OCI-LY7 (cell line): ENCODE results near the gene CNBD2. TPM values are rescaled to one million over a fixed set of nuclear protein-coding genes. Genes with fewer than 3 reads are reported as not detected.
"Not testable (repeated sequence)": the region's sequence is repeated elsewhere in the genome, so short reads cannot be mapped to it uniquely, and the experiment has no call there.

ENCODE experiments used
- BruUV-seq: library from RNA; stranded (reverse); fragments of 400-500 nt; replicated peaks from 2 replicates; lab custom pipeline; 2021; lab: Mats Ljungman, UMichigan
- CTCF ChIA-PET: fragments of 300-600 bp; sonication (Branson Sonifier 250); formaldehyde crosslinking; loops from one replicate; lab custom pipeline; 2022; ENCODE audit warnings: antibody characterized with exemption; ENCODE audit not compliant: unreplicated experiment; lab: Charles Lee
- POLR2A ChIA-PET: fragments of 300-600 bp; sonication (Branson Sonifier 250); formaldehyde crosslinking; loops from one replicate; lab custom pipeline; 2022; ENCODE audit warnings: antibody characterized with exemption; lab: Charles Lee
- DNase-seq: peaks from one replicate; pipeline ENCODE4 v3.0.0-alpha.2; 2015; ENCODE audit warnings: low spot score
- H2AFZ ChIP-seq: fragments of 200-600 bp; sonication (generic), shearing (Covaris generic); 2 replicates; pipeline ENCODE4 v1.6.1; 2014; ENCODE audit warnings: mild to moderate bottlenecking, antibody characterized with exemption, low read length, moderate library complexity
- H3K27ac ChIP-seq: fragments of 200-600 bp; sonication (generic); 2 replicates; pipeline ENCODE4 v1.5.1; 2014; ENCODE audit warnings: mixed run types, low read depth, mild to moderate bottlenecking, moderate library complexity, low read length, inconsistent platforms; ENCODE audit not compliant: poor library complexity, severe bottlenecking
- H3K36me3 ChIP-seq: fragments of 200-600 bp; sonication (generic); 2 replicates; pipeline ENCODE4 v1.6.1; 2014; ENCODE audit warnings: mild to moderate bottlenecking, antibody characterized with exemption, low read length, moderate library complexity, mixed read lengths; ENCODE audit not compliant: insufficient read depth
- H3K4me1 ChIP-seq: fragments of 200-600 bp; sonication (generic); 2 replicates; pipeline ENCODE4 v1.5.1; 2014; ENCODE audit warnings: mild to moderate bottlenecking, low read length; ENCODE audit not compliant: insufficient read depth, poor library complexity, severe bottlenecking
- H3K4me2 ChIP-seq: fragments of 200-600 bp; sonication (generic); 2 replicates; pipeline ENCODE4 v1.6.1; 2014; ENCODE audit warnings: mild to moderate bottlenecking, low read length
- H3K4me3 ChIP-seq: fragments of 200-600 bp; sonication (generic); 2 replicates; pipeline ENCODE4 v1.5.1; 2014; ENCODE audit warnings: mild to moderate bottlenecking, low read depth, low read length; ENCODE audit not compliant: poor library complexity, severe bottlenecking
- H3K79me2 ChIP-seq: fragments of 200-600 bp; sonication (generic); 2 replicates; pipeline ENCODE4 v1.6.1; 2016; ENCODE audit warnings: low read depth, mild to moderate bottlenecking, low read length, moderate library complexity, mixed read lengths; ENCODE audit not compliant: insufficient read depth
- H3K9me2 ChIP-seq: fragments of 200-600 bp; sonication (generic); 2 replicates; pipeline ENCODE4 v1.6.1; 2016; ENCODE audit warnings: mild to moderate bottlenecking, low read length, mixed read lengths; ENCODE audit not compliant: insufficient read depth
- H3K9me3 ChIP-seq: fragments of 200-600 bp; sonication (generic); 2 replicates; pipeline ENCODE4 v1.6.1; 2014; ENCODE audit warnings: mild to moderate bottlenecking, mixed run types, low read length, mixed read lengths
- H4K20me1 ChIP-seq: fragments of 200-600 bp; sonication (generic); 2 replicates; pipeline ENCODE4 v1.6.1; 2014; ENCODE audit warnings: mild to moderate bottlenecking, antibody characterized with exemption, low read length, moderate library complexity, mixed read lengths; ENCODE audit not compliant: insufficient read depth
- CTCF ChIP-seq: fragments of 200-600 bp; sonication (generic); conservative IDR thresholded peaks from 2 replicates; pipeline ENCODE4 v1.5.1; 2014; ENCODE audit warnings: mild to moderate bottlenecking, antibody characterized with exemption, low read length, moderate library complexity, mixed read lengths
- EZH2phosphoT487 ChIP-seq: fragments of 200-600 bp; sonication (generic); IDR thresholded peaks from 2 replicates; pipeline ENCODE4 v1.6.1; 2018; ENCODE audit warnings: low read depth, borderline replicate concordance, mild to moderate bottlenecking, mixed run types, antibody characterized with exemption, low read length, moderate library complexity, mixed read lengths
- intact Hi-C: fragments of 100-400 bp; cut with micrococcal nuclease; formaldehyde crosslinking; loops from one replicate; pipeline ENCODE4 v1.10.0; 2022; ENCODE audit not compliant: unreplicated experiment
- small RNA-seq: library from RNA; depleted of rRNA; stranded (forward); fragments of <200 nt; gene quantifications from one replicate; pipeline ENCODE3, GENCODE V24; 2014
- total RNA-seq, 2 experiments: library from RNA; depleted of rRNA in 1 of 2; stranded (reverse); fragments of >200 nt in 1 of 2; shearing (Covaris generic) in 1 of 2; gene quantifications; 2 replicates each; pipeline ENCODE4 v1.2.3, GENCODE V29; 2014 to 2022

Gene CNBD2
- total RNA-seq, 2 experiments from 2014 or later: 10.4 to 10.5 TPM

GRCh38 chr20:36077762-36078161, 109.4 kb downstream of the CNBD2 start:
- TF ChIP-seq CTCF: peak; percentile 49
- POLR2A ChIA-PET: interaction anchor here (1.9 kb wide), 1 partner anchor 20 kb away, joined by 7 read pairs; no protein-coding TSS in a partner anchor
- H3K4me2 ChIP-seq, H3K79me2 ChIP-seq, H4K20me1 ChIP-seq, CTCF ChIA-PET, DNase-seq, H3K4me3 ChIP-seq, H3K9me2 ChIP-seq, H3K27ac ChIP-seq, H3K36me3 ChIP-seq, H3K4me1 ChIP-seq, H3K9me3 ChIP-seq, intact Hi-C loops, H2AFZ ChIP-seq, BruUV-seq: not testable (repeated sequence)

- no peak for DNase-seq
- ChIA-PET POLR2A (interaction anchor here (0.7 to 1.9 kb wide), 2 partner anchors 18 to 697 kb away, joined by 3 to 7 read pairs; no protein-coding TSS in a partner anchor), CTCF (no interaction called here)
- Histone ChIP-seq H3K36me3 (no peaks in the 10 kb centered on the region), H3K4me1 (peaks cover 7% of the 10 kb centered on the region), H3K27ac (no peak overlapping the region), H2AFZ (no peak overlapping the region), H3K9me2 (no peaks in the 10 kb centered on the region), H4K20me1 (no peaks in the 10 kb centered on the region), H3K79me2 (no peaks in the 10 kb centered on the region), H3K4me3 (no peak overlapping the region), H3K4me2 (no peak overlapping the region), H3K9me3 (peaks cover 5% of the 10 kb centered on the region; the same call in 1 of the 2 replicates)
- BruUV-seq: no TSS peak
- TF ChIP-seq EZH2phosphoT487: no peak
- TF ChIP-seq CTCF: no peak
- intact Hi-C loops: no loop called here
Observed at GRCh38 chr20:36079486-36079885, 111.1 kb downstream of the CNBD2 start.

GRCh38 chr20:36079984-36080383, 111.6 kb downstream of the CNBD2 start:
- CTCF ChIA-PET, H3K27ac ChIP-seq, intact Hi-C loops, H2AFZ ChIP-seq, H3K36me3 ChIP-seq, DNase-seq, H3K4me3 ChIP-seq, H3K9me2 ChIP-seq, H3K79me2 ChIP-seq, H3K4me2 ChIP-seq, H3K4me1 ChIP-seq, H4K20me1 ChIP-seq, BruUV-seq, H3K9me3 ChIP-seq: not testable (repeated sequence)
- POLR2A ChIA-PET: interaction anchor here (0.7 kb wide), 1 partner anchor 697 kb away, joined by 3 read pairs; no protein-coding TSS in a partner anchor

Small RNAs within 50 kb of the gene (small RNA-seq; reads per million reads assigned to genes)
- gene RNU6-937P: not detected

Other genes with a start within 250 kb of the CNBD2 start
- gene RBM39, start 226.3 kb upstream of the CNBD2 start, total RNA-seq (2014; rRNA removed; shearing (Covaris generic)): 346 and 448 TPM in 2 replicates
- gene RBM39, start 226.3 kb upstream of the CNBD2 start, total RNA-seq (2022): 429 and 431 TPM in 2 replicates
- gene PHF20, start 196.6 kb upstream of the CNBD2 start, total RNA-seq (2014; rRNA removed; shearing (Covaris generic)): 37.9 and 43.6 TPM in 2 replicates
- gene PHF20, start 196.6 kb upstream of the CNBD2 start, total RNA-seq (2022): 47.8 and 51.4 TPM in 2 replicates
- gene SCAND1, start 14.1 kb upstream of the CNBD2 start, total RNA-seq (2014; rRNA removed; shearing (Covaris generic)): 62.5 and 97.6 TPM in 2 replicates
- gene SCAND1, start 14.1 kb upstream of the CNBD2 start, total RNA-seq (2022): 63.5 and 75.6 TPM in 2 replicates
- 0.26 and 0.54 TPM in 2 replicates for gene EPB41L1, start 186.2 kb downstream of the CNBD2 start, total RNA-seq (2014; rRNA removed; shearing (Covaris generic))
- 1.4 and 1.6 TPM in 2 replicates for gene EPB41L1, start 186.2 kb downstream of the CNBD2 start, total RNA-seq (2022)